Epithelial cell of alveolus of lung (primary cell): ENCODE measurements around the gene DNALI1. TPM values are rescaled to one million over a fixed set of nuclear protein-coding genes. Genes with fewer than 3 reads are reported as not detected.

Experiments
- total RNA-seq: library from RNA; depleted of rRNA; stranded (reverse); fragments of >200 nt; gene quantifications from 2 replicates; pipeline ENCODE4 v1.2.1, GENCODE V29; 2015

Gene DNALI1
- total RNA-seq, result 8.0 and 12.6 TPM in 2 replicates

DNA sequence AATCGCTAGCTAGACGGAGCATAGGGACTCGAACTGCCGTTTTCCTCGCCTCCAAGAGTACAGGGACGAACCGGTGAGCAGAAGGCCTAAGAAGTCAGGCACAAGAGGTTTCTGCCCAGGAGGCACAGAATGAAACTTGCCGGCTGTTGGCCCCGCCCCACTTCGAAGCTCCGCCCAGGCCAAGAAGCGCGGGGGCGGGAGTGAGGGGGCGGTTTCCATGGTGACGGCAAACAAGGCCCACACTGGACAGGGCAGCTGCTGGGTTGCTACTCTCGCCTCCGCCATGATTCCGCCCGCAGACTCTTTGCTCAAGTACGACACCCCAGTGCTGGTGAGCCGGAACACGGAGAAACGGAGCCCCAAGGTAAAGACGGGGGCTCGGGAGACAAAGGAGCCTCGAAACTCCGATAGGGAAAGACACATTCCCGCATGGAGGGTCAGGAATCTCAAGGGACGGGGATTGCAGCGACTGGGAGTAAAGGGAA, at the start of gene DNALI1:
DNALI1 (plus strand) TSS at position 229 of the 485 bp plus-strand sequence; CDS start at position 284, 55 bp downstream.

DNA sequence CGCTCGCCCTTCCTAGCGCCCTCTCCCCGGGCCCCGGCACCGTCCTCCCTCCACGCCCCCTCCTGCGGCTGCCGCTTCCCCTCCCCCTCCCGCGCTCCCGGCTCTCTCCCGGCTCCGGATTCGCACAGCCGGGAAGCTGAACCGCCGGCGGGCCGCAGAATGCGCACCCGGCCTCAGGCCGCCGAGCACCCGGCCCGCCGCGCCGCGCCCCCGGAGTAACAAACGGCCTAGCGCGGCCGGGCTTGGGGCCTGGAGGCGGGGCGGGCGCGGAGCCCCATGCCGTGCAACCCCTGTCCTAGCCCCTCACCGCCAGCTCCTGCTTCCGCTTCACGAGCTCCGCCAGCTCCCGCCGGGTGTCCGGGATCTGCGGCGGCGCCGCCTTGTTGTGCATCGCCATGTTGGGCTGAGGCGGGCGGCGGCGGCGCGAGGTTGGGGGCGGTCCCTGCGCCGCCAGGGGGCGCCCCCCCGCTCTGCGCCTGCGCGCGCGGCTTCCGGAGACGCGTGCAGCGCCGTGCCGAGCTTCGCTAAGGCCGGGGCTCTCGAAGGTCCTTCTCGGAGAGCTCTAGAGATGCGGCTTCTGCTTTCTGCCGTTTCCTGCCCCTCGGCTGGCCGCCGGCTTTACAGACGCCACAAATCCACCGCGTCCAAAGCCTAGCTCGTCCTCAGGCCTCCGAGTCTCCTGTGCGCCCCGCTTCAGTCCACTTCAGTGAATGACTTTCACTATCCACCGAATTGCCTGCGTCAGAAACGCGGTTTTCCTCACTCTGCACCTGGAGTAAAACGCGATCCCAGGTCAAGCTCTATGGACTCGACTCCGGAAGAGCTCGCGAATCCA, 42.2 kb upstream of the DNALI1 start, which contains the start of gene MEAF6:
MEAF6 (minus strand) TSS at position 417 of the 835 bp plus-strand sequence; CDS start at position 397, 20 bp downstream.

DNA sequence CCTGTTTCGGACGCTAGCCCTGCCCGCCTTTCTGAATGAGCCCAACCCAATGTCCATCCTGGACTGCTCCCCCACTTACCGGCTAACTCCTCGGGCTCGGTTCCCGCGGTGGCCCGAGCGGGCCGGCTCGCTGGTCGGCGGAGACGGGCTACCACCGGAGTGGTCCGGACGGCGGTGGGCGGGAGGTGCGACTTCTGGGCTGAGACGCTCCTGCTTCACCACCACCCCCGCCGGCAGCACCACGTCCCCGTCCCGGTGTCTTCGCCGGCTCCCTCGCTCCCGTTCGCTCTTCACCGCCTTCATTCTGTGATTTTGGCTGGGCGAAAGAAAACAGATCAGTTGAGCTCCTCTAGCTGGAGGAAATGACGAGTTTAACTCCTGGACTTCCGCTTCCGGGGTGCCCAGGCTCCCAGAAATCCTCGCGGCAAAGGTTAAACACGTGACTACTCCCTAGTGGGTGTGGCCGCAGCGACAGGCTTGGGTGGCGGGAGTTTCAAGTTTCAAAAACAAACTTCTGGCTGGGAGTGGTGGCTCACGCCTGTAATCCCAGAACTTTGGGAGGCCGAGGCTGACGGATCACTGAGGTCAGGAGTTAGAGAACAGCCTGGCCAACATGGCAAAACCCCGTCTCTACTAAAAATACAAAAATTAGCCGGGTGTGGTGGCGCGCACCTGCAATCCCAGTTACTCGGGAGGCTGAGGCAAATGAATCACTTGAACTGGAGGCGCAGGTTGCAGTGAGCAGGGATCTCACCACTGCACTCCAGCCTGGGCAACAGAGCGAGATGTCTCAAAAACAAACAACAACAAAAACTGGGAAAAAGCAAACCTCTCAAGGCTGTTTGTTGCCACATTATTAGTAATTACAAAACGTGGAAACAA, 2.6 kb upstream of the DNALI1 start, which contains the start of gene SNIP1:
SNIP1 (minus strand) TSS at position 367 of the 882 bp plus-strand sequence; CDS start at position 303, 64 bp downstream.

DNA sequence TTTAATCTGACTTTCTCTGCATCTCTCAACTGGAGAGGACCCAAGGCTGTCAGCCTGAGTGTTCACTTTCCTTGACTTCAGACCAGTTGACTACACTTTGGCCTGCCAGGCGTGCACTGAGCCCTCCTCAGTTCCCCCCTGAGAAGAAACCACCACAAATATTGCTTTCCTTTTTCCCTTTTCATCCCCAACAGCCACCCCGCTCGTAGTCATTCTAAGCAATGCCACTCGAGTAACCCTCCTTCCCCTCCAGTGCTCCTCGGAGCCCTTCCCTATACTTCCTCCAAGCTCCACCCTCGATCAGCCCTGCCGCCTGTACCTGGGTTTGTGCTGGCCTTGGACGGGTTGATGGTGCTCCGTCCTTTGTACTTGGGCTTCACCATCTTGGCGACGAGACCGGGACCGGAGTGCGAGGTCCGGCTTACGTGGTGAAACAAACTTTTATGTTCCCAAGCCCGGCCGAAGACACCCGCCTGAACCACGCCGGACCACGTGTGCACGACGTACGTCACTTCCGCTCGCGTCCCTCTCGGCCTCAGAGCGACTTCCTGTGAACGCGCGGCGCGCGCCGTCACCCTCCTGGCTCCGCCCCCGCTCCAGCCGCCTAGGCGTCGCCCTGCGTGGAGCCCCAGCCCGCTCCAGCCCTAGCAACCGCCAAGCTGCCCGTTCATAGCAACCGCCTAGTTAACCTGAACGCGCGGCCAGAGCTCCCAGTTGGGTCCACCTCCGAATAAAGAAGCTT, 38.9 kb downstream of the DNALI1 start, which contains the start of gene GNL2:
GNL2 (minus strand) TSS at position 498 of the 742 bp plus-strand sequence; CDS start at position 383, 115 bp downstream.

Other genes with a start within 250 kb of the DNALI1 start
- gene ZC3H12A, start 82.4 kb upstream of the DNALI1 start, total RNA-seq, result 15.0 and 43.6 TPM in 2 replicates
- 54.8 and 58.7 TPM in 2 replicates for gene MEAF6, start 42.2 kb upstream of the DNALI1 start, total RNA-seq
- gene SNIP1, start 2.6 kb upstream of the DNALI1 start, total RNA-seq, result 17.7 and 21.2 TPM in 2 replicates
- gene GNL2, start 39.0 kb downstream of the DNALI1 start, total RNA-seq, result 23.2 and 40.1 TPM in 2 replicates
- under 0.01 and 0.08 TPM in 2 replicates for gene RSPO1, start 78.0 kb downstream of the DNALI1 start, total RNA-seq
- 6.2 and 17.8 TPM in 2 replicates for gene CDCA8, start 135.6 kb downstream of the DNALI1 start, total RNA-seq
- not detected in 2 replicates for gene EPHA10, start 208.2 kb downstream of the DNALI1 start, total RNA-seq
- gene MANEAL, start 236.9 kb downstream of the DNALI1 start, total RNA-seq, result not detected in 2 replicates